Inflammatory macrophage treated with lipopolysaccharide for 4 hours (primary cell): ENCODE results near the gene ERBB3.

Experiments used
- DNase-seq: peaks from one replicate; pipeline ENCODE4 v3.0.0-alpha.2; 2020

Gene ERBB3

GRCh38 chr12:56141946-56142784, 62.2 kb downstream of the ERBB3 start:
- peak; percentile 56 for DNase-seq

DNA sequence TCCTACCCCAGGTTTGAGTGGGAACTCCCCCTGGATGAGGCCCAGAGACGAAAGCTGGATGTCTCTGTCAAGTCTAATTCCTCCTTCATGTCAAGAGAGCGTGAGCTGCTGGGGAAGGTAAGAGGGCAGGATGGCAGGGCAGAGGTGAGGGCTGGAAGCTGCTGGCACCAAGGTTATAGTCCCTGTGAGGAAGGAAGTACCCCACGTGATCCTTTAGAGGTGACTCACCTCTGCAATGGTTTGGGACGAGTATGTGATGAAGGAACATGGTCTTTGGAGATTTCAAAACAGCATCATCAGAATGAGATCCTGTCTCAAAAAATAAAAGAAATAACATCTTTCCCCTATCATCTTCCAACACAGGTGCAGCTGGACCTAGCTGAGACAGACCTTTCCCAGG, 63.3 kb downstream of the ERBB3 start:
- no peak for DNase-seq

GRCh38 chr12:56143870-56144269, 63.9 kb downstream of the ERBB3 start:
- DNase-seq, result no peak

- no peak for DNase-seq
Observed at GRCh38 chr12:56145217-56145616, 65.3 kb downstream of the ERBB3 start.

- no peak for DNase-seq
Observed at GRCh38 chr12:56146492-56147460, 66.8 kb downstream of the ERBB3 start.

- peak; percentile 80 for DNase-seq
Observed at GRCh38 chr12:56150563-56150962, 70.6 kb downstream of the ERBB3 start.

DNA sequence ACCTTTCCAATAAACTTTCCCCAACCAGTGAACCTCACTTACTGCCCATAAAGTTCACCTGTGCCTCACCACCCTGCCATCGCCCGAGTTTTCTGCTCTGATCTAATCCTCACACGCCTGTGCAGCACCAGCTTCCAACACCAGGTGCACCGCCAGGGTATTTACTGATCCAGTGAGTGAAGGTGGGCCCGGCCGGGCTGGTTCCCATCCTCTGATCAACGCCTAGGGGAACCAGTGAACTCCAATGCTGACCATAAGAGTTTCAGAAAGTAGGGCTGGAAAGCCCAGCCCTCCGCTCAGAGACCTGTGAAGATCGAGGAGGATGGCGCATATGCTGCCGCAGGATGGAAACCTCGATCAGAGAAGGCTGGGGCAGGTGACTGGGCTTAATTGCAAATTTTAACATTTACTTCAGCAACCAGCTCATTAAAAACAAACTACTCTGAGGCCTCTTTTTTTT, 71.7 kb downstream of the ERBB3 start:
- DNase-seq, result peak; percentile 21

GRCh38 chr12:56152132-56152755, 72.3 kb downstream of the ERBB3 start, which contains the start of gene MYL6B:
MYL6B (plus strand) TSS chr12:56152587; CDS start chr12:56153919, 1,332 bp downstream.
- DNase-seq, result peak; percentile 94
